HCT116 (cell line): ENCODE measurements around the gene SLC9C2. TPM values are rescaled to one million over a fixed set of nuclear protein-coding genes. Genes with fewer than 3 reads are reported as not detected.
"Not testable (repeated sequence)": the region's sequence is repeated elsewhere in the genome, so short reads cannot be mapped to it uniquely, and the experiment has no call there.

ENCODE experiments used
- ATAC-seq: fragments of 200-7000 bp; cut with Tn5 transposase; 2 replicates; pipeline ENCODE4 v1.9.1; 2020; ENCODE audit warnings: mild to moderate bottlenecking, moderate library complexity
- BruUV-seq: library from RNA; stranded (reverse); fragments of 400-500 nt; replicated peaks from 2 replicates; lab custom pipeline; 2021; lab: Mats Ljungman, UMichigan
- CTCF ChIA-PET: fragments of 300-600 bp; sonication (Branson Sonifier 250); formaldehyde crosslinking; loops from one replicate; lab custom pipeline; 2021; ENCODE audit warnings: antibody characterized with exemption; lab: Charles Lee
- POLR2A ChIA-PET: fragments of 300-600, 350-600 bp; sonication (Branson Sonifier 250); formaldehyde crosslinking; loops from one replicate; lab custom pipeline; 2021; ENCODE audit warnings: antibody characterized with exemption; lab: Charles Lee
- RAD21 ChIA-PET, 2 experiments: fragments of 300-600 bp; sonication (Branson Sonifier 250); formaldehyde crosslinking; loops; one replicate each; lab custom pipeline; 2023; ENCODE audit warnings: low total read pairs in 2 of 2; ENCODE audit not compliant: uncharacterized antibody in 2 of 2, unreplicated experiment in 2 of 2, low non-redundant PET in 1 of 2; lab: Charles Lee
- DNase-seq: peaks from one replicate; pipeline ENCODE4 v3.0.0-alpha.2; 2010; ENCODE audit warnings: low read depth, low spot score
- H2AFZ ChIP-seq: fragments of 200-600 bp; shearing (Covaris generic), sonication (generic); 2 replicates; pipeline ENCODE4 v1.6.1; 2017; ENCODE audit warnings: low read depth, mixed run types, mixed read lengths, antibody characterized with exemption, low read length; ENCODE audit not compliant: poor library complexity, severe bottlenecking
- H3K27ac ChIP-seq: 2 replicates; pipeline ENCODE4 v1.5.1; 2012; ENCODE audit warnings: low read depth, low read length
- H3K27me3 ChIP-seq: fragments of 200-600 bp; sonication (generic); 2 replicates; pipeline ENCODE4 v1.6.1; 2016; ENCODE audit warnings: mixed run types, low read length, mixed read lengths; ENCODE audit not compliant: insufficient read depth
- H3K36me3 ChIP-seq, 2 experiments: fragments of 200-500 bp in 1 of 2; fragments of 200-600 bp in 1 of 2; sonication (Bioruptor generic) in 1 of 2; sonication (generic) in 1 of 2; 2 replicates each; pipeline versions ENCODE4 v1.5.1 to v1.6.1; 2014 to 2016; ENCODE audit warnings: low read length in 2 of 2, inconsistent platforms in 1 of 2, mixed read lengths in 1 of 2, mixed run types in 1 of 2; ENCODE audit not compliant: insufficient read depth in 2 of 2, control insufficient read depth in 1 of 2
- H3K4me1 ChIP-seq, 2 experiments: fragments of 200-600 bp in 1 of 2; sonication (generic) in 1 of 2; 2 replicates each; pipeline versions ENCODE4 v1.5.1 to v1.6.1; 2012 to 2017; ENCODE audit warnings: low read length in 2 of 2, inconsistent platforms in 1 of 2, mild to moderate bottlenecking in 1 of 2, mixed read lengths in 1 of 2, mixed run types in 1 of 2, moderate library complexity in 1 of 2; ENCODE audit not compliant: insufficient read depth in 2 of 2, control insufficient read depth in 1 of 2
- H3K4me2 ChIP-seq: fragments of 200-600 bp; sonication (generic); 2 replicates; pipeline ENCODE4 v1.6.1; 2017; ENCODE audit warnings: mixed run types, low read length, mixed read lengths
- H3K4me3 ChIP-seq, 2 experiments: fragments of 200-600 bp in 1 of 2; sonication (generic) in 1 of 2; replicated peaks in 1 of 2; 2 replicates each; pipeline ENCODE4 v1.5.1; 2011 to 2016; ENCODE audit warnings: low read length in 2 of 2, control low read depth in 1 of 2, low read depth in 1 of 2, mild to moderate bottlenecking in 1 of 2, mixed read lengths in 1 of 2, mixed run types in 1 of 2
- H3K79me2 ChIP-seq: fragments of 200-600 bp; sonication (generic); 2 replicates; pipeline ENCODE4 v1.6.1; 2017; ENCODE audit warnings: mild to moderate bottlenecking, mixed run types, low read length, moderate library complexity, mixed read lengths; ENCODE audit not compliant: insufficient read depth
- H3K9ac ChIP-seq: fragments of 200-600 bp; sonication (generic); 2 replicates; pipeline ENCODE4 v1.6.1; 2016; ENCODE audit warnings: low read length, mixed read lengths
- H3K9me2 ChIP-seq: fragments of 200-600 bp; sonication (generic), shearing (Covaris generic); 2 replicates; pipeline ENCODE4 v1.6.1; 2017; ENCODE audit warnings: mixed run types, mild to moderate bottlenecking, moderate library complexity; ENCODE audit not compliant: insufficient read depth
- H3K9me3 ChIP-seq, 2 experiments: fragments of 200-500 bp in 1 of 2; fragments of 200-600 bp in 1 of 2; sonication (Bioruptor generic) in 1 of 2; sonication (generic) in 1 of 2; 2 replicates each; pipeline ENCODE4 v1.6.1; 2014 to 2017; ENCODE audit warnings: low read length in 2 of 2, mixed read lengths in 2 of 2, inconsistent platforms in 1 of 2, low read depth in 1 of 2, mild to moderate bottlenecking in 1 of 2, mixed run types in 1 of 2, moderate library complexity in 1 of 2; ENCODE audit not compliant: control insufficient read depth in 1 of 2, insufficient read depth in 1 of 2
- H4K20me1 ChIP-seq: fragments of 200-600 bp; sonication (generic), shearing (Covaris generic); 2 replicates; pipeline ENCODE4 v1.6.1; 2017; ENCODE audit warnings: mixed run types, mild to moderate bottlenecking, moderate library complexity; ENCODE audit not compliant: insufficient read depth
- CBX3 ChIP-seq: IDR thresholded peaks from 2 replicates; pipeline ENCODE4 v1.6.1; 2012; ENCODE audit warnings: low read depth
- EGR1 ChIP-seq: IDR thresholded peaks from 2 replicates; pipeline ENCODE4 v1.6.1; 2012; ENCODE audit warnings: low read depth
- EZH2phosphoT487 ChIP-seq: fragments of 200-600 bp; IDR thresholded peaks from 2 replicates; pipeline ENCODE4 v1.6.1; 2018; ENCODE audit warnings: antibody characterized with exemption, borderline replicate concordance
- SIN3A ChIP-seq: IDR thresholded peaks from 2 replicates; pipeline ENCODE4 v1.6.1; 2012; ENCODE audit warnings: low read depth
- SRF ChIP-seq: IDR thresholded peaks from 2 replicates; pipeline ENCODE4 v1.6.1; 2012; ENCODE audit warnings: low read depth
- TCF7L2 ChIP-seq: IDR thresholded peaks from 2 replicates; pipeline ENCODE4 v1.7.0; 2011; ENCODE audit warnings: borderline replicate concordance, inconsistent platforms; ENCODE audit not compliant: insufficient read depth, insufficient read length; ENCODE audit errors: extremely low read depth
- ZFX ChIP-seq: fragments of 450-650 bp; IDR thresholded peaks from 2 replicates; pipeline ENCODE4 v1.6.1; 2017
- intact Hi-C: fragments of 100-400 bp; cut with micrococcal nuclease; formaldehyde crosslinking; loops from 2 replicates; pipeline ENCODE4 v1.10.0; 2022
- total RNA-seq: library from RNA; stranded (reverse); gene quantifications from one replicate; pipeline ENCODE4 v1.2.1, GENCODE V29; 2021; ENCODE audit not compliant: unreplicated experiment
- TF ChIP-seq, protein P1 (sequence below), 3 experiments: fragments of 200-600 bp in 1 of 3; sonication (generic) in 1 of 3; IDR thresholded peaks in 2 of 3; conservative IDR thresholded peaks in 1 of 3; 2 replicates each; pipeline ENCODE4 v1.5.1; 2012 to 2017; ENCODE audit warnings: low read depth in 2 of 3, low read length in 2 of 3, antibody characterized with exemption in 1 of 3, borderline replicate concordance in 1 of 3, control low read depth in 1 of 3, mild to moderate bottlenecking in 1 of 3, mixed read lengths in 1 of 3, mixed run types in 1 of 3, moderate library complexity in 1 of 3; ENCODE audit not compliant: insufficient read depth in 1 of 3

Gene SLC9C2
- total RNA-seq, 1 experiment from 2014 or later: not detected

DNA sequence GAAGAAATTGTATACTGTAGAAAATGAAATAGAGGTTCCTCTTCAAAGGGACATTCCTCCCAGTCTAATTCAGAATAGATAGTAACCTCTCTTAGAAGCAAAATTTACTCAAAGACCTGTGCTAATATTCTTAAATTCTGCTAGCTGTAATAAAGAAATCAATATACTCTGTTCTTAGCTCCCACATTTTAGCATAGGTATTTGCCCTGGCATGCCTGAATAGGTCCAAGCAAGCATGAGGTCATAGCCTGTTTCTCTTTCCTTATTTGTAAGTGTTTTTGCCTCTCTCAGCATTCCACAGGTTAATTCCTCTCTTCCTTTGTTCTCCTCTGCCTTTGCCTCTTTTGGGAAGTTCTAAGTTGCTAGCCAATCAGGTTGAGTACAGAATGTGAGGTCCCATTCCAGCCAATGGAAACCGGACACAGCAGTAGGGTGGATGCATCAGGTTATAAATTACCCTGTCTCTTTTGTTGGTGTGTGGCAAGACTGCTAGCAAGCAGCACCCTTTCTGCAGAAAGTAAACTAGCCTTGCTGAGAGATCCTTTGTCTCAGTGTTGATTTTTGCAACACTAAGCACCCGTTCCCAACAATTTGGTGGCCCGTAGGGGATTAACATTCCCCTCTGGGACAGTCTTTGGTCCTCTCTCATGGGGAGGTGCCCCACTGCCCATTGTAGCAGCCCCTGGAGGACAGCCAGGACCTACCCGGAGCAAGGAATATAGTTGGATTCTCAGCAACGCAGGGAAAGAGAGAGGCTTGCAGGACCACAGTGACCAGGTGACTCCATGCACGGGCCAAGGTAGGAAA lies 34.6 kb upstream of the SLC9C2 start:
- H3K9me2 ChIP-seq, RAD21 ChIA-PET, DNase-seq, CTCF ChIA-PET, H3K36me3 ChIP-seq, H3K4me1 ChIP-seq, H3K9me3 ChIP-seq, H4K20me1 ChIP-seq, H3K4me2 ChIP-seq, intact Hi-C loops, BruUV-seq, H3K27me3 ChIP-seq, POLR2A ChIA-PET, ATAC-seq, H3K27ac ChIP-seq, H3K4me3 ChIP-seq, H3K9ac ChIP-seq, H3K79me2 ChIP-seq, H2AFZ ChIP-seq: not testable (repeated sequence)

DNA sequence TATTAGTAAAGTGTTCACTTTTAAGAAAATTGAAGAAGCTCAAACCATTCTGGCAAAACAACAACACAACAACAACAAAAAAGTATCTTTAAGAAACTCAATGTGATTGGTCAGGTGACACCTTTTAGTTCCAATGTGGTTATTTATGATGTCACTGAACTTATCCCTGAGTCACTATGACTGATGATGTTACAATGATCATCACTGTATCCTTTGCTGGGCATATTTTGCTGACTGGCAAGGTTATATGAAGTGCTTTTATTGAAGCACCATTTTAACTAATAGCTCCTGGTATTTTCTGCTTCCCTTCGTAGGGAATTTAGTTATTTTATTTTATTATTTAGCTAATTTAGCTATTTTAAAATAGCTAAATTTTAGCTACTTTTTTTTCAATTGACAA lies 32.2 kb upstream of the SLC9C2 start, which contains the start of gene TEX50:
Gene TEX50 (plus strand): TSS at position 223 of the 400 bp plus-strand sequence. CDS start 184 bp downstream, outside the sequence.
- no peaks in the 10 kb centered on the region for H3K4me1 ChIP-seq
- CTCF ChIA-PET: no interaction called here
- POLR2A ChIA-PET: no interaction called here
- H3K27ac ChIP-seq: no peak within 1 kb of the TSS
- DNase-seq (no peak), ATAC-seq (no peak)
- RAD21 ChIA-PET: no interaction called here
- H3K36me3 ChIP-seq: no peaks in the 10 kb centered on the region
- no peaks in the 10 kb centered on the region for H4K20me1 ChIP-seq
- BruUV-seq: no TSS peak
- TF ChIP-seq EGR1 (no peak), EZH2phosphoT487 (no peak), SIN3A (no peak), TCF7L2 (no peak), SRF (no peak), ZFX (no peak), CBX3 (no peak)
- TF ChIP-seq, protein P1, sequence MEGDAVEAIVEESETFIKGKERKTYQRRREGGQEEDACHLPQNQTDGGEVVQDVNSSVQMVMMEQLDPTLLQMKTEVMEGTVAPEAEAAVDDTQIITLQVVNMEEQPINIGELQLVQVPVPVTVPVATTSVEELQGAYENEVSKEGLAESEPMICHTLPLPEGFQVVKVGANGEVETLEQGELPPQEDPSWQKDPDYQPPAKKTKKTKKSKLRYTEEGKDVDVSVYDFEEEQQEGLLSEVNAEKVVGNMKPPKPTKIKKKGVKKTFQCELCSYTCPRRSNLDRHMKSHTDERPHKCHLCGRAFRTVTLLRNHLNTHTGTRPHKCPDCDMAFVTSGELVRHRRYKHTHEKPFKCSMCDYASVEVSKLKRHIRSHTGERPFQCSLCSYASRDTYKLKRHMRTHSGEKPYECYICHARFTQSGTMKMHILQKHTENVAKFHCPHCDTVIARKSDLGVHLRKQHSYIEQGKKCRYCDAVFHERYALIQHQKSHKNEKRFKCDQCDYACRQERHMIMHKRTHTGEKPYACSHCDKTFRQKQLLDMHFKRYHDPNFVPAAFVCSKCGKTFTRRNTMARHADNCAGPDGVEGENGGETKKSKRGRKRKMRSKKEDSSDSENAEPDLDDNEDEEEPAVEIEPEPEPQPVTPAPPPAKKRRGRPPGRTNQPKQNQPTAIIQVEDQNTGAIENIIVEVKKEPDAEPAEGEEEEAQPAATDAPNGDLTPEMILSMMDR (IDR thresholded peaks at IDR 0.05 in 2 of 3, conservative IDR thresholded peaks at IDR 0.05 in 1 of 3; ENCODE audit: borderline replicate concordance in 1 of 3, insufficient read depth in 1 of 3, low read depth in 2 of 3, low read length in 2 of 3): no peak
- no peak within 1 kb of the TSS for H3K4me2 ChIP-seq
- intact Hi-C loops: no loop called here
- H3K79me2 ChIP-seq: no peaks in the 10 kb centered on the region
- no peak within 1 kb of the TSS for H3K4me3 ChIP-seq
- H3K27me3 ChIP-seq: no peaks in the 10 kb centered on the region
- H3K9me2 ChIP-seq: no peaks in the 10 kb centered on the region; the same call in 1 of the 2 replicates
- no peak within 1 kb of the TSS for H2AFZ ChIP-seq
- H3K9me3 ChIP-seq: 0 out of 4 replicates have a peak, but pooled peaks cover 0 to 4% of the 10 kb centered on the region in 2 experiments
- H3K9ac ChIP-seq: no peak within 1 kb of the TSS
